GM15510 (cell line): ENCODE data around the gene ZNF428.

Source experiments
- POLR2A ChIP-seq: IDR thresholded peaks from 3 replicates; pipeline ENCODE4 v1.6.1; 2011; ENCODE audit warnings: borderline replicate concordance; ENCODE audit not compliant: insufficient read length; ENCODE audit errors: extremely low read depth

Gene ZNF428

GRCh38 chr19:43619262-43620060 lies at the start of gene ZNF428:
Gene ZNF428, minus strand, starts transcription at chr19:43619629. Its CDS starts 5,325 bp downstream, at chr19:43614304.
- peak; percentile 84 for TF ChIP-seq POLR2A

- TF ChIP-seq POLR2A = peak; percentile 15
These were observed 49.1 kb upstream of the ZNF428 start for GRCh38 chr19:43668406-43669109.

- TF ChIP-seq POLR2A = no peak
These were observed 48.5 kb upstream of the ZNF428 start for GRCh38 chr19:43667876-43668405.

- TF ChIP-seq POLR2A = no peak
These were observed 47.9 kb upstream of the ZNF428 start for GRCh38 chr19:43667126-43667875.

- TF ChIP-seq POLR2A = no peak
These were observed 44.6 kb upstream of the ZNF428 start for GRCh38 chr19:43664018-43664417.

GRCh38 chr19:43662487-43662886 lies 43.1 kb upstream of the ZNF428 start:
- TF ChIP-seq POLR2A = no peak

GRCh38 chr19:43660971-43661360 lies 41.5 kb upstream of the ZNF428 start:
- no peak for TF ChIP-seq POLR2A

GRCh38 chr19:43660301-43660970 lies 41.0 kb upstream of the ZNF428 start:
- no peak for TF ChIP-seq POLR2A

- no peak for TF ChIP-seq POLR2A
These were observed 39.1 kb upstream of the ZNF428 start for GRCh38 chr19:43658494-43658893.

- no peak for TF ChIP-seq POLR2A
These were observed 38.6 kb upstream of the ZNF428 start for GRCh38 chr19:43658001-43658400.

- no peak for TF ChIP-seq POLR2A
These were observed 37.0 kb upstream of the ZNF428 start for GRCh38 chr19:43656436-43656835.

- no peak for TF ChIP-seq POLR2A
These were observed 33.1 kb upstream of the ZNF428 start for GRCh38 chr19:43652546-43652874.

- no peak for TF ChIP-seq POLR2A
These were observed 32.5 kb upstream of the ZNF428 start for GRCh38 chr19:43651758-43652545.

- TF ChIP-seq POLR2A = no peak
These were observed 30.1 kb upstream of the ZNF428 start for GRCh38 chr19:43649514-43649913.
